Measurements from ENCODE around the gene TMEM14A. TPM values are rescaled to one million over a fixed set of nuclear protein-coding genes. Genes with fewer than 3 reads are reported as not detected.

TMEM14A gene
- total and polyA plus RNA-seq, 3 donors from 2014 or later = 23.7 to 33.4 (median 27.4) TPM

GRCh38 chr6:52733172-52733571 is 62.3 kb downstream of the TMEM14A start:
- Histone ChIP-seq H3K36me3 (ENCODE audit: low read depth, missing control alignments) (no peaks in the 10 kb centered on the region), H3K4me1 (peaks cover 13% of the 10 kb centered on the region), H3K27ac (no peak overlapping the region), H3K9me3 (no peaks in the 10 kb centered on the region), H3K4me3 (no peak overlapping the region), H3K27me3 (no peaks in the 10 kb centered on the region)
- intact Hi-C loops (cut with DNase I; ENCODE audit: low total_unique reads) = no loop called here
- WGBS, 2 donors = 100% methylated on average over 1 of the region's 1 CpG
- DNase-seq = no peak
- TF ChIP-seq POLR2A (IDR thresholded peaks at IDR 0.05) (no peak), CTCF (IDR thresholded peaks at IDR 0.05) (no peak)

GRCh38 chr6:52734072-52734471 is 63.2 kb downstream of the TMEM14A start:
- no peak overlapping the region for H3K4me3 ChIP-seq
- no peaks in the 10 kb centered on the region for H3K27me3 ChIP-seq
- no peak for TF ChIP-seq POLR2A (IDR thresholded peaks at IDR 0.05)
- no peak for TF ChIP-seq CTCF (IDR thresholded peaks at IDR 0.05)
- H3K9me3 ChIP-seq = no peaks in the 10 kb centered on the region
- no peaks in the 10 kb centered on the region for H3K36me3 ChIP-seq (ENCODE audit: low read depth, missing control alignments)
- DNase-seq = no peak
- peaks cover 10% of the 10 kb centered on the region for H3K4me1 ChIP-seq
- WGBS, 2 donors = 94 to 97% methylated on average over 3 of the region's 3 CpGs
- intact Hi-C loops (cut with DNase I; ENCODE audit: low total_unique reads) = no loop called here
- no peak overlapping the region for H3K27ac ChIP-seq

GRCh38 chr6:52735071-52735470 is 64.2 kb downstream of the TMEM14A start:
- intact Hi-C loops (cut with DNase I; ENCODE audit: low total_unique reads) = no loop called here
- Histone ChIP-seq H3K4me3 (no peak overlapping the region), H3K27ac (no peak overlapping the region), H3K27me3 (no peaks in the 10 kb centered on the region), H3K9me3 (no peaks in the 10 kb centered on the region), H3K36me3 (ENCODE audit: low read depth, missing control alignments) (no peaks in the 10 kb centered on the region), H3K4me1 (no peaks in the 10 kb centered on the region)
- 91 to 92% methylated on average over 6 of the region's 6 CpGs for WGBS, 2 donors
- no peak for DNase-seq
- TF ChIP-seq CTCF (IDR thresholded peaks at IDR 0.05) (no peak), POLR2A (IDR thresholded peaks at IDR 0.05) (no peak)

- Histone ChIP-seq H3K4me3 (no peak overlapping the region), H3K4me1 (no peaks in the 10 kb centered on the region), H3K9me3 (no peaks in the 10 kb centered on the region), H3K27me3 (no peaks in the 10 kb centered on the region), H3K27ac (no peak overlapping the region), H3K36me3 (ENCODE audit: low read depth, missing control alignments) (no peaks in the 10 kb centered on the region)
- WGBS, 2 donors = 80 to 100% methylated on average over 1 of the region's 1 CpG
- intact Hi-C loops (cut with DNase I; ENCODE audit: low total_unique reads) = no loop called here
- no peak for DNase-seq
- TF ChIP-seq CTCF (IDR thresholded peaks at IDR 0.05) (no peak), POLR2A (IDR thresholded peaks at IDR 0.05) (no peak)
Measured at GRCh38 chr6:52736145-52736544, 65.2 kb downstream of the TMEM14A start.

Small RNAs within 50 kb of the gene (small RNA-seq; reads per million reads assigned to genes)
- gene AL109918.2 = 0 to 0.09 reads per million in 2 donors

Other genes with a start within 250 kb of the TMEM14A start
- 10 to 100 TPM; 21.1 to 26.1 TPM for gene TRAM2, start 94.1 kb upstream of the TMEM14A start, total RNA-seq
- gene TRAM2, start 94.1 kb upstream of the TMEM14A start, polyA plus RNA-seq (ENCODE audit: insufficient read depth, low read depth, low replicate concordance) = 34.7 TPM
- 10 to 100 TPM; 85.9 to 89.9 TPM for gene GSTA2, start 92.4 kb downstream of the TMEM14A start, total RNA-seq
- gene GSTA2, start 92.4 kb downstream of the TMEM14A start, polyA plus RNA-seq (ENCODE audit: insufficient read depth, low read depth, low replicate concordance) = 65.4 TPM
- 100 to 1,000 TPM; 307 to 349 TPM for gene GSTA1, start 132.7 kb downstream of the TMEM14A start, total RNA-seq
- 577 TPM for gene GSTA1, start 132.7 kb downstream of the TMEM14A start, polyA plus RNA-seq (ENCODE audit: insufficient read depth, low read depth, low replicate concordance)
- not detected for gene GSTA5, start 169.7 kb downstream of the TMEM14A start, total RNA-seq
- gene GSTA5, start 169.7 kb downstream of the TMEM14A start, polyA plus RNA-seq (ENCODE audit: insufficient read depth, low read depth, low replicate concordance) = not detected
- 10 to 100 TPM; 26.7 to 28.7 TPM for gene GSTA3, start 238.6 kb downstream of the TMEM14A start, total RNA-seq
- 8.9 TPM for gene GSTA3, start 238.6 kb downstream of the TMEM14A start, polyA plus RNA-seq (ENCODE audit: insufficient read depth, low read depth, low replicate concordance)

All from testis (tissue), 3 donors.